T-helper 1 cell treated with Interleukin-12 subunit alpha and Interleukin-12 subunit beta and Interleukin-4 antibody, amounts not matched to agents 30 μg/mL and 1 μg/mL, for 36 hours (primary cell): ENCODE data around the gene TARBP2.

Source experiments
- H3K27ac Mint-ChIP-seq: one replicate; pipeline ENCODE4 v1.8.0; 2021; ENCODE audit warnings: mild to moderate bottlenecking, mixed read lengths
- H3K27me3 Mint-ChIP-seq: one replicate; pipeline ENCODE4 v1.8.0; 2021; ENCODE audit warnings: low read depth, mixed read lengths
- H3K36me3 Mint-ChIP-seq: one replicate; pipeline ENCODE4 v1.8.0; 2021; ENCODE audit warnings: low read depth, mixed read lengths
- H3K4me1 Mint-ChIP-seq: one replicate; pipeline ENCODE4 v1.8.0; 2021; ENCODE audit warnings: low read depth, mixed read lengths
- H3K4me3 Mint-ChIP-seq: one replicate; pipeline ENCODE4 v1.8.0; 2021; ENCODE audit warnings: mild to moderate bottlenecking, moderate library complexity, mixed read lengths
- H3K9me3 Mint-ChIP-seq: one replicate; pipeline ENCODE4 v1.8.0; 2021; ENCODE audit warnings: mixed read lengths

The TARBP2 gene, protein sequence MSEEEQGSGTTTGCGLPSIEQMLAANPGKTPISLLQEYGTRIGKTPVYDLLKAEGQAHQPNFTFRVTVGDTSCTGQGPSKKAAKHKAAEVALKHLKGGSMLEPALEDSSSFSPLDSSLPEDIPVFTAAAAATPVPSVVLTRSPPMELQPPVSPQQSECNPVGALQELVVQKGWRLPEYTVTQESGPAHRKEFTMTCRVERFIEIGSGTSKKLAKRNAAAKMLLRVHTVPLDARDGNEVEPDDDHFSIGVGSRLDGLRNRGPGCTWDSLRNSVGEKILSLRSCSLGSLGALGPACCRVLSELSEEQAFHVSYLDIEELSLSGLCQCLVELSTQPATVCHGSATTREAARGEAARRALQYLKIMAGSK

DNA sequence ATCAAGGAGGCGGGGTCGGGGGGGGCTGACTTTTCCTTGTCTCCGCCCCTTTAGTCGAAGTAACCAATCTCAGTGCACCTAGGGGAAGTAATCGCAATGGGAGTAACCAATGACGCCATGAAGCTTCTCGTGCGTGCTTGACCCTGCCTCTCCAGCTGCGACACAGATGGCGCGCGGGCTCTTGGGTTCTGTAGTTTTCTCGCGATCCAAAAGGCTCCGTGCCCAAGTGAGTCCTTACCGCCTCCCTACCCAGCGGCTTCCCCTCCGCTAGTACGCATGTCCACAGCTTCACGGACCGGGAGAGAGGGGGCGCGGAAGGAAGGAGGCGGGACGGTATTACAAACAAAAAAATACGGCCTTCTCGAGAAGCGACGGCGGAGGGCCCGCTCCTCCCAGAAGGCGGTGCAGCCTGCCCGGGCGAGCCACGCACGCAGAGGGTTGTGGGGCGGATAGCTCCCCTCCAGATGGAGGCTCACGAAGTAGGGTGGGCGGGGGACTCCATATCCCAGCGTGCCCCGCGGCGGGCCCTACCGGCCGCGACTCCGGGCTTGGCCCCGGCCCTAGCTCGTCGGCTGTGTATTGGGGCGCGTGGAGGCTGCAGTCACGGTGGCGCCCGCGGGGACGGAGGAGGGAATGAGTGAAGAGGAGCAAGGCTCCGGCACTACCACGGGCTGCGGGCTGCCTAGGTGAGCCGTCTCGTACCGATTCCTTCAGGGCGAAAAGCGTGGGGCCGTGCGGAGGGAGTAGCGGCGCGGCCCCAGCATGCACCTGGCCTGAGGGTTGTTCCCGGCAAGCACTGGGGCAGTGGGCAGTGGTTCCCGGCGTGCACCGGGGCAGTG lies at the start of gene TARBP2:
TARBP2 (plus strand) TSS at position 508 of the 839 bp plus-strand sequence; CDS start at position 634, 126 bp downstream.
- H3K9me3 Mint-ChIP-seq: no peaks in the 10 kb centered on the region
- H3K27me3 Mint-ChIP-seq: no peaks in the 10 kb centered on the region
- H3K27ac Mint-ChIP-seq: peak within 1 kb of the TSS; percentile 99
- peaks cover 10% of the 10 kb centered on the region for H3K36me3 Mint-ChIP-seq
- peak within 1 kb of the TSS; percentile 95 for H3K4me3 Mint-ChIP-seq
- H3K4me1 Mint-ChIP-seq: peaks cover 29% of the 10 kb centered on the region

- Mint-ChIP-seq H3K4me1 (peaks cover 34% of the 10 kb centered on the region), H3K4me3 (peak within 1 kb of the TSS; percentile 99), H3K27me3 (no peaks in the 10 kb centered on the region), H3K9me3 (no peaks in the 10 kb centered on the region), H3K36me3 (peaks cover 46% of the 10 kb centered on the region), H3K27ac (peak within 1 kb of the TSS; percentile 100)
These were observed 49.4 kb upstream of the TARBP2 start, which contains the start of gene PCBP2 for GRCh38 chr12:53451661-53452158. Gene PCBP2 (plus strand): TSS chr12:53452102. CDS start chr12:53454801, 2,699 bp downstream.

GRCh38 chr12:53452159-53453077 lies 48.7 kb upstream of the TARBP2 start:
- Mint-ChIP-seq H3K27ac (peak overlapping the region; percentile 100), H3K4me3 (peak overlapping the region; percentile 99), H3K36me3 (peaks cover 45% of the 10 kb centered on the region), H3K27me3 (no peaks in the 10 kb centered on the region), H3K9me3 (no peaks in the 10 kb centered on the region), H3K4me1 (peaks cover 34% of the 10 kb centered on the region)

- Mint-ChIP-seq H3K36me3 (peaks cover 41% of the 10 kb centered on the region), H3K4me1 (peaks cover 36% of the 10 kb centered on the region), H3K27me3 (no peaks in the 10 kb centered on the region), H3K27ac (peak overlapping the region; percentile 36), H3K9me3 (no peaks in the 10 kb centered on the region), H3K4me3 (peak overlapping the region; percentile 99)
These were observed 47.0 kb upstream of the TARBP2 start for GRCh38 chr12:53453953-53454640.

- Mint-ChIP-seq H3K9me3 (no peaks in the 10 kb centered on the region), H3K4me3 (peak overlapping the region; percentile 99), H3K27me3 (no peaks in the 10 kb centered on the region), H3K4me1 (peaks cover 37% of the 10 kb centered on the region), H3K36me3 (peaks cover 44% of the 10 kb centered on the region), H3K27ac (no peak overlapping the region)
These were observed 46.4 kb upstream of the TARBP2 start for GRCh38 chr12:53454707-53455106.

DNA sequence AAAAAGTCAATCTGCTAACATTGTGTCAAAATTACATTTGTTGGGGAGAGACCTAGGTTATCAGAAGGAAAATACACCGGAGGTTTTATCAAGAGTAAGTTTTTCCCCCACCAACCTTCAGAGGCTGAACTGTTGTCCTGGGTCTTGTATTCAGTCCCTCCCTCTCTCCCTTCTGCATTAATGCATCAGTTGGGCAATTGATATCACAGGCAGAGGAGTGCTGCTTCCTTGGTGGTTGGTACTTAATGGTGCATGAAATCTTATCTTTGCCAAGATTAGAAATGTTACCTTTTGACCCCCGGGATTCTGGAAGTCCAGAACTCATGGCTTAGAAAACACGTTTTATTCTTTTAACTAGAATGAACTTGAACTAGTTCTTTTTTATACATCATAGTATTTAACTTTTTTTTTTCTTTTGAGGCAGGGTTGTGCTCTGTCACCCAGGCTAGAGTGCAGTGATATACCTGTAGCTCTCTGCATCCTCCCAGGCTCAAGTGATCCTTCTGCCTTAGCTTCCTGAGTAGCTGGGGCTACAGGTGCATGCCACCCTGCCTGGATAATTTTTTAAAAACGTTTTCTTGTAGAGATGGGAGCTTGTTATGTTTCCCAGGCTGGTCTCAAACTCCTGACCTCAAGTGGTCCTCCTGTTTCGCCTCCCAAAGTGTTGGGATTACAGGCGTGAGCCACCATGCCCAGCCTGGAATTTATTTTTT lies 44.3 kb upstream of the TARBP2 start:
- Mint-ChIP-seq H3K27ac (no peak overlapping the region), H3K4me1 (peaks cover 43% of the 10 kb centered on the region), H3K27me3 (no peaks in the 10 kb centered on the region), H3K36me3 (peaks cover 59% of the 10 kb centered on the region), H3K4me3 (no peak overlapping the region), H3K9me3 (no peaks in the 10 kb centered on the region)

GRCh38 chr12:53459097-53459496 lies 42.0 kb upstream of the TARBP2 start:
- Mint-ChIP-seq H3K36me3 (peaks cover 67% of the 10 kb centered on the region), H3K9me3 (no peaks in the 10 kb centered on the region), H3K4me1 (peaks cover 34% of the 10 kb centered on the region), H3K27me3 (no peaks in the 10 kb centered on the region), H3K4me3 (no peak overlapping the region), H3K27ac (no peak overlapping the region)

DNA sequence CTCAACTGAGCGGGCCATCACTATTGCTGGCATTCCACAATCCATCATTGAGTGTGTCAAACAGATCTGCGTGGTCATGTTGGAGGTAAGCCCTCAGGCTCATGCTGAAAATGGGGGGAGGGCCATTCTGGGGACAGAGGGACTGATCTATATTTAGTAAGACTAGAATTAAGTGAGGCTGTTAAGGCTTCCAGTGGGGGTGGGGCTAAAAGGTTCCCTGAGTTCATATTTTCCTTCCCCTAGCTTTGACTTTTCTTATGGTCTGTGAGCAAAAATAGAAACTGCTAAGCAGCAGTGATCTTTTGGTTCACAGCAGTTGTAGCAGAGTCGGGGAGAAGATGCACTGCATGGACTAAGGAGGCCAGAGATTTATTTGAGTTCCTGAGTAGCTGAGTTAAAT lies 40.0 kb upstream of the TARBP2 start:
- Mint-ChIP-seq H3K4me3 (no peak overlapping the region), H3K27me3 (no peaks in the 10 kb centered on the region), H3K4me1 (peaks cover 31% of the 10 kb centered on the region), H3K9me3 (no peaks in the 10 kb centered on the region), H3K27ac (no peak overlapping the region), H3K36me3 (peaks cover 62% of the 10 kb centered on the region)

DNA sequence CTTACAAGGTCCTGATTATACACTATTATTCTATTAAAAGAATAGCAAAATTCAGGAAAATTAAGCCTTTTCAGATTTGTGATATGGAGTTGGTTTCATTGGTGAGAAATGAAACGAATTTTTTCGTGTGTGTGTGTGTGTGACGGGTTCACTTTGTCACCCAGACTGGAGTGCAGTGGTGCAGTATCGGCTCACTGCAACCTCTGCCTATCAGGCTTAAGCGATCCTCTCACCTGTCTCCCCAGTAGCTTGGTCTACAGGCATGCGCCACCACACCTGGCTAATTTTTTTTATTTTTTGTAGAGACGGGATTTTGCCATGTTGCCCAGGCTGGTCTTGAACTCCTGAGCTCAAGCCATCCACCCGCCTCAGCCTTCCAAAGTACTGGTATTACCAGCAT lies 39.5 kb upstream of the TARBP2 start:
- Mint-ChIP-seq H3K36me3 (peaks cover 65% of the 10 kb centered on the region), H3K27ac (no peak overlapping the region), H3K4me3 (no peak overlapping the region), H3K4me1 (peaks cover 32% of the 10 kb centered on the region), H3K27me3 (no peaks in the 10 kb centered on the region), H3K9me3 (no peaks in the 10 kb centered on the region)

DNA sequence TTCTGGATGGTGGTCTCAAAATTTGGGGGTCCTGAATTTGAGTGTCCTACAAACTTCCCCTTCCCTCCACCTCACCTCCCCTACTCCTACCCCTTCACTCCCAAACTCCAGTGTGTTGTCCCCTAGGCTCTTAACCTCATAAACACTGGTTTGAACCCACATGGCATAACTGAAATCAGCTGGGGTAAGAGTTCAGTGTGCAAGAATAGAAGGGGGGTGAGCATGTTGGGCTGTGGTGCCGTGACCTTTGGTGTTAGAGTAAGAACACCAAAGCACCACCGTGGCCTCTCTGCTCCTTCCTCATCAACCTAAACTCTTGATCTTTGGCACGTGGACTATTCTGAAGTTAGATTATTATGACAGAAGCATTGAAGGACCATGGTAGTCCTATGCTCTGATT lies 38.1 kb upstream of the TARBP2 start:
- Mint-ChIP-seq H3K36me3 (peaks cover 77% of the 10 kb centered on the region), H3K27ac (no peak overlapping the region), H3K4me1 (peaks cover 31% of the 10 kb centered on the region), H3K4me3 (no peak overlapping the region), H3K9me3 (no peaks in the 10 kb centered on the region), H3K27me3 (no peaks in the 10 kb centered on the region)

- H3K9me3 Mint-ChIP-seq: no peaks in the 10 kb centered on the region
- H3K36me3 Mint-ChIP-seq: peaks cover 82% of the 10 kb centered on the region
- H3K4me1 Mint-ChIP-seq: peaks cover 27% of the 10 kb centered on the region
- no peak overlapping the region for H3K27ac Mint-ChIP-seq
- H3K27me3 Mint-ChIP-seq: no peaks in the 10 kb centered on the region
- no peak overlapping the region for H3K4me3 Mint-ChIP-seq
These were observed 37.1 kb upstream of the TARBP2 start for GRCh38 chr12:53463802-53464560.

DNA sequence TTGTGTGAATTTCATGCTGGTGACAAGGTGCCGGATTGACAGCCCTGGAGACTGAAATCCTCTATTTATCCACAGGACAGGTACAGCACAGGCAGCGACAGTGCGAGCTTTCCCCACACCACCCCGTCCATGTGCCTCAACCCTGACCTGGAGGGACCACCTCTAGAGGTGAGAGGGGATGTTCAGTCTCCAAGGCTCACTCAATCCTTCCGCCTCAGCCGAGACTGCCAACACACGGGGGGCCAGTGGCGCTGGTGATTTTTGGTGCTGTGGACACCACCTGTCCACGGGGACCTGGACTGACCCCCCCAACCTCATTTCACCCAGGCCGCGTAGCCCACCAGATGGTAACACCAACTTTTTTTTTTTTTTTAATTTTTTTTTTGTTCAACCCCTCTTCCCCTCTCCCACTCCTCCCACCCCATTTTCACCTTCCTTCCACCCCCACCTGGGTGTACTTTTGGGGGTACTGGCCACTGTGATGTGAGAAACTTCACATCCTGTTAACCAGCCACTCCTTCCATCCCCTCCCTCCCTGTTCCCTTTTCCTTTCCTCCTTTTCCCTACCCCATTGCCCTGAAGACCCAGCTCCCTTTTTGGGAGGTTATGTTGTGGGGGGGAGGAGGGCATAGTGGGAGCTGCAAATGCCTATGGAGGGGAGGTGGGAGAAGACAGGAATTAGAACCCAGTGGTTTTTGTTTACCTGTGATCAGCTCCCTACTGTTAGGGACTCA lies 36.2 kb upstream of the TARBP2 start:
- Mint-ChIP-seq H3K27me3 (no peaks in the 10 kb centered on the region), H3K9me3 (no peaks in the 10 kb centered on the region), H3K36me3 (peaks cover 77% of the 10 kb centered on the region), H3K27ac (no peak overlapping the region), H3K4me1 (peaks cover 25% of the 10 kb centered on the region), H3K4me3 (no peak overlapping the region)
